ENCODE results near the gene C20orf173.

Gene C20orf173

GRCh38 chr20:35506872-35507638 lies 22.4 kb downstream of the C20orf173 start:
- no peak for DNase-seq (ENCODE audit: low spot score)

DNA sequence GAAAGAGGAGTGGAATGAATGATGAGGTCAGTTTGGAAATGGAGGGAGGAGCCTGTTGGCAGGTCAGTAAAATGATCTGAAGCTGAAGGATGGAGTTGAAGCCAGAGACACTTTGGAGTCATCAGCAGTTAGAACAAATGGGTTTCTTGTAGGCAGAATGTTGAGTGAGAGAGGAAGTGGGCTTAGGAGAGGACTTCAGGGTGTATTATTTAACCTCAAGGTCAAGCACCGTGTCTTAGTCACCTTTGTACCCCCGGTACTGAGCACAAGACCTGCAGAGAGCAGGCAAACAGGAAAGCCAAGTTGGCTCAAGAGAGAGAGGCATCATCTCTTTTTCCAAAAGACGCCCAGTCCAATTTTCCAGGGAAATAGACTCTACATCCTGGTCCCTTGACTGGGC lies 23.3 kb downstream of the C20orf173 start:
- DNase-seq (ENCODE audit: low spot score), result no peak

- DNase-seq (ENCODE audit: low spot score), result no peak
These were observed 24.7 kb downstream of the C20orf173 start for GRCh38 chr20:35504751-35505150.

GRCh38 chr20:35503841-35504561 lies 25.5 kb downstream of the C20orf173 start:
- no peak for DNase-seq (ENCODE audit: low spot score)

GRCh38 chr20:35503281-35503680 lies 26.2 kb downstream of the C20orf173 start:
- no peak for DNase-seq (ENCODE audit: low spot score)

- DNase-seq (ENCODE audit: low spot score), result no peak
These were observed 27.1 kb downstream of the C20orf173 start for GRCh38 chr20:35502352-35502751.

GRCh38 chr20:35499271-35499670 lies 30.2 kb downstream of the C20orf173 start:
- DNase-seq (ENCODE audit: low spot score), result no peak

GRCh38 chr20:35497780-35498189 lies 31.7 kb downstream of the C20orf173 start:
- DNase-seq (ENCODE audit: low spot score), result no peak

DNA sequence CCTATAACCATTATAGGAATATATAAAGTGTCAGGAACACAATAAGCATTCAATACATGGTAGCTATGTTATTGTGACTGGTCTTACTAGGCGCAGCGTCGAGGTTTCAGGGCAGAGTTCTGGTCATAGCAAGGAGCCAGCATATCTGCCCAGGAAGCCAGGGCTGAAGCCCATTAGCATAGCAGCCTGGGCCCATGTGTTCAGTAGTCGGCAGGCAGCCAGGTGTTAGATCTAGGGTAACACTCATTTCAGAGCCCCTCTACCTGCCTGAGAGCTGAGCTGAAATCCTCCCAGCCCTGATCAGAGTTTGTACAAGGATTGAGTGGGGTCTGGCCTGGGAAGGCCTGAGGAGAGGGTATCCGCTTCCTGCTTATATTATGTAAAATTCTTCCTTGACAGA lies 32.1 kb downstream of the C20orf173 start:
- no peak for DNase-seq (ENCODE audit: low spot score)

- no peak for DNase-seq (ENCODE audit: low spot score)
These were observed 33.0 kb downstream of the C20orf173 start for GRCh38 chr20:35496481-35496880.

- DNase-seq (ENCODE audit: low spot score), result no peak
These were observed 37.1 kb downstream of the C20orf173 start for GRCh38 chr20:35492352-35492751.

DNA sequence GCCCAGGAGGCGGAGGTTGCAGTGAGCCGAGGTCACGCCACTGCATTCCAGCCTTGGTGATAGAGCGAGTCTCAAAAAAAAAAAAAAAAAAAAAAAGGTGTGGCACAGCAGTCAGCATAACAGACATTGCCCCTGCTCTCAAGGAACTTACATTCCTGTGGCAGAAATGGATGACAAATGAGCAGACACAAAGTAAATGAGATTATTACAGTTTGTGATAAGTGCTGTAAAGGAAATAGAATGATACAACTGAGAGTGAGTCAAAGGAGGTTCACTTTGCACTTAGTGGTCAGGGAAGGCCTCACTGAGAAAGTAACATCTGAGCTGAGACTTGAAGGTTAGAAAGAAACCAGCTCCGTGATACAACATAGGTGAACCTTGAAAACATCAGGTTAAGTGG lies 37.6 kb downstream of the C20orf173 start:
- DNase-seq (ENCODE audit: low spot score), result no peak

DNA sequence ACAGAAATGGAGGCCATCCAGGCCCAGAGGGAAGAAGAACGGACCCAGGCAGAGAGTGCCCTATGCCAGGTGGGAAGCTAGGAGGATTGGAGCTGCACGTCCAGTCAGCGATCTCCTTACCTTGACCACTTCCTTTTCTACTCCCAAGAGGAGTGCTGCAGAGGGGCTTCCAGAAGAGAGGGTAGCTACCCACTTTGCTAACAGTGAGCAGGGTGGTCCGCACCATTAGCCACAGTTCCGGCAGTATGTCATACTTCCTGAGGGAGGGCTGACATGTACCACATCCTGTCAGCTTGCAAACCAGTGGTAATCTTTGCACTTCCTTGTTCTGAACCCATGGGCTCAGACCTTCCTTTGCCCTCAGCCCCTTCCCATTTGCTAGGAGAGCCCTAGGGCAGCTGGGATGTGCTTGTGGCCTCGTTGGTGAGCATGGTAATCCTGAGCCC lies 38.7 kb downstream of the C20orf173 start:
- no peak for DNase-seq (ENCODE audit: low spot score)

- no peak for DNase-seq (ENCODE audit: low spot score)
These were observed 39.7 kb downstream of the C20orf173 start for GRCh38 chr20:35489717-35490116.

DNA sequence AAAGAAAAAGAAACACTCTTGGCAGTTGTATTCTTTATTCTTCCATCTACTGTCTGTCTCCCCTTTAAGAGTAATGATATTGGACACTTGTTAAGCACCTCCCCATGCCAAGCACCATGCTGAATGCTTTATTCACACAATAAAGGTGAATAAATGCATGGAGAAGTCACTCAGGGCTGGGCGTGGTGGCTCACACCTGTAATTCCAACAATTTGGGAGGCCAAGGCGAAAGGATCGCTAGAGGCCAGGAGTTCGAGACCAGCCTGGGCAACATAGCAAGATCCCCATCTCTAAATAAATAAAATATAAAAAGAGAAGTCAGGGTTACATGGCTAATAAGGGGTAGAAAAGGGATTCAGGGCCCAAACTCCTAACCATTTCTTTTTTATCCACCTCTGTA lies 42.0 kb downstream of the C20orf173 start:
- DNase-seq (ENCODE audit: low spot score), result no peak

GRCh38 chr20:35479798-35480197 lies 49.7 kb downstream of the C20orf173 start:
- no peak for DNase-seq (ENCODE audit: low spot score)

- DNase-seq (ENCODE audit: low spot score), result no peak
These were observed 50.5 kb downstream of the C20orf173 start for GRCh38 chr20:35478804-35479472.
